HepG2 (cell line): Measurements from ENCODE around the gene MAPK10.

ENCODE experiments used
- ATF3 ChIP-seq: sonication (generic); formaldehyde crosslinking; IDR thresholded peaks from 2 replicates; pipeline ENCODE4 v1.4.0; 2020; ENCODE audit warnings: missing genetic modification reagents
- CBX1 ChIP-seq: IDR thresholded peaks from one replicate; pipeline ENCODE4 v1.6.1; 2016; ENCODE audit warnings: antibody characterized with exemption, low read depth
- CTCF ChIP-seq: sonication (generic); formaldehyde crosslinking; IDR thresholded peaks from 2 replicates; pipeline ENCODE4 v1.5.0; 2020; ENCODE audit warnings: mild to moderate bottlenecking, missing genetic modification reagents, moderate library complexity
- EZH2 ChIP-seq: conservative IDR thresholded peaks from 2 replicates; pipeline ENCODE4 v1.6.1; 2012; ENCODE audit warnings: mild to moderate bottlenecking, low read depth, low read length, moderate library complexity
- HNRNPLL ChIP-seq: fragments of 200-400 bp; formaldehyde crosslinking; IDR thresholded peaks from 2 replicates; pipeline ENCODE4 v1.6.1; 2017; ENCODE audit warnings: mild to moderate bottlenecking, low read depth, low read length; ENCODE audit not compliant: poor library complexity, severe bottlenecking
- NFYB ChIP-seq: sonication (generic); formaldehyde crosslinking; IDR thresholded peaks from 2 replicates; pipeline ENCODE4 v1.4.0; 2020; ENCODE audit warnings: missing genetic modification reagents
- NR3C1 ChIP-seq: sonication (generic); formaldehyde crosslinking; IDR thresholded peaks from 2 replicates; pipeline ENCODE4 v1.4.0; 2020; ENCODE audit warnings: missing genetic modification reagents
- POLR2A ChIP-seq, 2 experiments: IDR thresholded peaks; 2 replicates each; pipeline ENCODE4 v1.6.1; 2011; ENCODE audit warnings: low read depth in 2 of 2, low read length in 2 of 2, mild to moderate bottlenecking in 1 of 2, moderate library complexity in 1 of 2; ENCODE audit not compliant: insufficient read depth in 1 of 2
- REPIN1 ChIP-seq: sonication (generic); formaldehyde crosslinking; IDR thresholded peaks from 2 replicates; pipeline ENCODE4 v1.8.0; 2022; ENCODE audit warnings: missing genetic modification reagents, low read depth, mild to moderate bottlenecking, borderline replicate concordance
- SP1 ChIP-seq, 2 experiments: fragments of 450-650 bp in 1 of 2; sonication (generic) in 1 of 2; formaldehyde crosslinking in 1 of 2; IDR thresholded peaks; 2 replicates each; pipeline versions ENCODE4 v1.4.0 to v1.6.1; 2016 to 2020; ENCODE audit warnings: missing genetic modification reagents in 1 of 2
- SP5 ChIP-seq: IDR thresholded peaks from 2 replicates; pipeline ENCODE4 v1.6.1; 2016; ENCODE audit warnings: low read depth, borderline replicate concordance
- TAF1 ChIP-seq: sonication (generic); formaldehyde crosslinking; IDR thresholded peaks from 2 replicates; pipeline ENCODE4 v1.4.0; 2020; ENCODE audit warnings: missing genetic modification reagents
- ZIK1 ChIP-seq: sonication (generic); formaldehyde crosslinking; IDR thresholded peaks from 2 replicates; pipeline ENCODE4 v1.5.0; 2020; ENCODE audit warnings: mild to moderate bottlenecking, low read depth, missing genetic modification reagents, borderline replicate concordance
- ZNF639 ChIP-seq: conservative IDR thresholded peaks from 2 replicates; pipeline ENCODE4 v1.6.1; 2018; ENCODE audit warnings: missing genetic modification reagents

GRCh38 chr4:86131456-86131855 is 228.4 kb downstream of the MAPK10 start:
- TF ChIP-seq SP5 (CRISPR knock-in tag), result no peak
- no peak for TF ChIP-seq SP1 (IDR thresholded peaks at IDR 0.05)
- no peak for TF ChIP-seq SP1 (CRISPR knock-in tag; IDR thresholded peaks at IDR 0.05)
- no peak for TF ChIP-seq NFYB (CRISPR knock-in tag)
- no peak for TF ChIP-seq NR3C1
- TF ChIP-seq TAF1 (CRISPR knock-in tag), result no peak
- TF ChIP-seq POLR2A (IDR thresholded peaks at IDR 0.05; ENCODE audit: insufficient read depth in 1 of 2, low read depth in 2 of 2, low read length in 2 of 2), result no peak
- TF ChIP-seq EZH2, result no peak
- no peak for TF ChIP-seq CBX1
- TF ChIP-seq ZIK1 (CRISPR knock-in tag), result no peak
- TF ChIP-seq HNRNPLL, result no peak
- TF ChIP-seq ZNF639, result no peak
- no peak for TF ChIP-seq ATF3 (CRISPR knock-in tag)
- no peak for TF ChIP-seq REPIN1 (CRISPR knock-in tag)
- TF ChIP-seq CTCF (CRISPR knock-in tag), result no peak
